NCI-H748 (cell line): ENCODE results near the gene LDB1.

ENCODE experiments used
- DNase-seq: peaks from one replicate; lab custom pipeline; 2025; ENCODE audit not compliant: unreplicated experiment; lab: John Stamatoyannopoulos, UW

LDB1 gene

GRCh38 chr10:102120142-102120990, at the start of gene LDB1:
TSS of gene LDB1 (minus strand) at chr10:102120368. CDS start at chr10:102120110, 258 bp downstream.
- DNase-seq: peak; percentile 79

- DNase-seq: no peak
Measured at GRCh38 chr10:102167861-102168260, 47.7 kb upstream of the LDB1 start.

GRCh38 chr10:102163342-102163989, 43.3 kb upstream of the LDB1 start:
- DNase-seq: no peak

GRCh38 chr10:102159831-102160230, 39.7 kb upstream of the LDB1 start:
- no peak for DNase-seq

- no peak for DNase-seq
Measured at GRCh38 chr10:102159051-102159597, 39.0 kb upstream of the LDB1 start.

- DNase-seq: no peak
Measured at GRCh38 chr10:102157224-102157623, 37.1 kb upstream of the LDB1 start.

GRCh38 chr10:102154466-102155116, 34.4 kb upstream of the LDB1 start:
- no peak for DNase-seq

GRCh38 chr10:102153093-102153620, 33.0 kb upstream of the LDB1 start:
- no peak for DNase-seq

- DNase-seq: peak; percentile 42
Measured at GRCh38 chr10:102152545-102152890, 32.4 kb upstream of the LDB1 start.

- peak; percentile 97 for DNase-seq
Measured at GRCh38 chr10:102151774-102152544, 31.8 kb upstream of the LDB1 start, which contains the start of gene NOLC1. TSS of gene NOLC1 (plus strand) at chr10:102152389. CDS start at chr10:102152411, 22 bp downstream.

GRCh38 chr10:102150970-102151773, 31.0 kb upstream of the LDB1 start:
- no peak for DNase-seq

- no peak for DNase-seq
Measured at GRCh38 chr10:102148275-102148674, 28.1 kb upstream of the LDB1 start.

- no peak for DNase-seq
Measured at GRCh38 chr10:102147561-102147960, 27.4 kb upstream of the LDB1 start.

- DNase-seq: no peak
Measured at GRCh38 chr10:102146971-102147428, 26.8 kb upstream of the LDB1 start.

- no peak for DNase-seq
Measured at GRCh38 chr10:102141583-102142107, 21.5 kb upstream of the LDB1 start.

- DNase-seq: no peak
Measured at GRCh38 chr10:102140913-102141540, 20.9 kb upstream of the LDB1 start.

- no peak for DNase-seq
Measured at GRCh38 chr10:102140218-102140617, 20.1 kb upstream of the LDB1 start.

- no peak for DNase-seq
Measured at GRCh38 chr10:102139281-102140110, 19.3 kb upstream of the LDB1 start.
